ENCODE results near the gene SCT. TPM values are rescaled to one million over a fixed set of nuclear protein-coding genes. Genes with fewer than 3 reads are reported as not detected.

SCT gene
- total RNA-seq, 1 experiment from 2014 or later, result not detected

DNA sequence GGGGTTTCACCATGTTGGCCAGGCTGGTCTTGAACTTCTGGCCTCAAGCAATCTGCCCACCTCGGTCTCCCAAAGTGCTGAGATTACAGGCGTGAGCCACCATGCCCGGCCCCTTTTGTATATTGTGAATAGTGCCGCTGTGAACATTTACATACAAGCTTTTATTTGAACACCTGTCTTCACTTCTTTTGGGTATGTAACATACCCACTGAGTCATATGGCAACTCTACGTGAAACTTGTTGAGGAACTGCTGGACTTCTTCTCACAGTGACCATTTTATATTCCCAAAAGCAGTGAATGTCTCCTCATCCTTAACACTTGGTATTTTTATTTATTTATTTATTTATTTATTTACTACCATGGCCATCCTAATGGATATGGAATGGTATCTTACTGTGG, 3.9 kb upstream of the SCT start:
- TF ChIP-seq, protein P1, sequence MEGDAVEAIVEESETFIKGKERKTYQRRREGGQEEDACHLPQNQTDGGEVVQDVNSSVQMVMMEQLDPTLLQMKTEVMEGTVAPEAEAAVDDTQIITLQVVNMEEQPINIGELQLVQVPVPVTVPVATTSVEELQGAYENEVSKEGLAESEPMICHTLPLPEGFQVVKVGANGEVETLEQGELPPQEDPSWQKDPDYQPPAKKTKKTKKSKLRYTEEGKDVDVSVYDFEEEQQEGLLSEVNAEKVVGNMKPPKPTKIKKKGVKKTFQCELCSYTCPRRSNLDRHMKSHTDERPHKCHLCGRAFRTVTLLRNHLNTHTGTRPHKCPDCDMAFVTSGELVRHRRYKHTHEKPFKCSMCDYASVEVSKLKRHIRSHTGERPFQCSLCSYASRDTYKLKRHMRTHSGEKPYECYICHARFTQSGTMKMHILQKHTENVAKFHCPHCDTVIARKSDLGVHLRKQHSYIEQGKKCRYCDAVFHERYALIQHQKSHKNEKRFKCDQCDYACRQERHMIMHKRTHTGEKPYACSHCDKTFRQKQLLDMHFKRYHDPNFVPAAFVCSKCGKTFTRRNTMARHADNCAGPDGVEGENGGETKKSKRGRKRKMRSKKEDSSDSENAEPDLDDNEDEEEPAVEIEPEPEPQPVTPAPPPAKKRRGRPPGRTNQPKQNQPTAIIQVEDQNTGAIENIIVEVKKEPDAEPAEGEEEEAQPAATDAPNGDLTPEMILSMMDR (IDR thresholded peaks at IDR 0.05; ENCODE audit: unreplicated experiment), result no peak
- intact Hi-C loops (cut with micrococcal nuclease; ENCODE audit: unreplicated experiment), result no loop called here
- CTCF ChIA-PET, result no interaction called here

DNA sequence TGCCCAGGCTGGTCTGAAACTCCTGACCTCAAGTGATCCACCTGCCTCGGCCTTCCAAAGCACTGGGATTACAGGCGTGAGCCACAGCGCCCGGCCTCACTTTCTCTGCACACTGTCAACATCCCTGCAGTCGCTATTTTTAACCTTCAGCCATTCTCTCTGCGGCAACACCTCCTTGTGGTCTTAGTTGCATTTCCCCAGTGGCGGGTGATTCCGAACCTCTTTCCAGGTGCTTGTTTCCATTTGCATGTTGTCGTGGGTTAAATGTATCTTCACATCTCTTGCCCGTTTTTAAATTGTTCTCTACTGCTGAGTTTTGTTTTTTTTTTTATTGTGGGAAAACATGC, 2.2 kb upstream of the SCT start:
- CTCF ChIA-PET, result no interaction called here
- TF ChIP-seq, protein P1 (IDR thresholded peaks at IDR 0.05; ENCODE audit: unreplicated experiment), result no peak
- Mint-ChIP-seq H3K36me3 (ENCODE audit: insufficient read depth, unreplicated experiment) (peaks cover 19% of the 10 kb centered on the region), H3K27me3 (ENCODE audit: unreplicated experiment) (no peaks in the 10 kb centered on the region), H3K27ac (ENCODE audit: unreplicated experiment) (no peak overlapping the region), H3K9me3 (ENCODE audit: low read depth, unreplicated experiment) (peaks cover 4% of the 10 kb centered on the region), H3K4me3 (ENCODE audit: low read depth, unreplicated experiment) (no peak overlapping the region), H3K4me1 (ENCODE audit: low read depth, unreplicated experiment) (no peaks in the 10 kb centered on the region)
- no TSS peak for BruUV-seq (replicated peaks)
- intact Hi-C loops (cut with micrococcal nuclease; ENCODE audit: unreplicated experiment), result no loop called here
- no peak for DNase-seq

More for the DNA sequence above, 3.9 kb upstream of the SCT start:
- H3K9me3 Mint-ChIP-seq (ENCODE audit: low read depth, unreplicated experiment), result peaks cover 4% of the 10 kb centered on the region
- H3K36me3 Mint-ChIP-seq (ENCODE audit: insufficient read depth, unreplicated experiment), result peaks cover 15% of the 10 kb centered on the region
- H3K27me3 Mint-ChIP-seq (ENCODE audit: unreplicated experiment), result no peaks in the 10 kb centered on the region
- no peak for DNase-seq
- no TSS peak for BruUV-seq (replicated peaks)
- H3K27ac Mint-ChIP-seq (ENCODE audit: unreplicated experiment), result no peak overlapping the region
- H3K4me1 Mint-ChIP-seq (ENCODE audit: low read depth, unreplicated experiment), result no peaks in the 10 kb centered on the region
- H3K4me3 Mint-ChIP-seq (ENCODE audit: low read depth, unreplicated experiment), result no peak overlapping the region

DNA sequence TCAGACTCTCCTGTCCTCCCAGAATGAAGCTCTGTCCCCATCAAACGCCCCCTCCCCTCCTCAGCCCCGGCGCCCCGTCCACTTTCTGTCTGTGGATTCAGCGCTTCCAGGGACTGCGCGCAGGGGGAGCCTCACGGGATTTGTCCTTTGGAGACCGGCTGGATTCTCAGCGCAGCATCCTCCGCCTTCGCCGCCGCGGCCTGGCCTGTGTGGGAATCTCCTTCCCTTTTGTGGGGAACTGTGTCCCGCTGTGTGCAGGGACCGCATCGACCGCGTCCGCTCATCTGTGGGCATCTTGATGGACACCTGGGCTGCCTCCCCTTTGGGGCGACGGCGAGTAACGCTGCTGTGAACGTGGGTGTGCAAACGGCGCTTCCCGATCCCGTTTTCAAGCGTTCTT, 1.1 kb upstream of the SCT start:
- H3K27me3 Mint-ChIP-seq (ENCODE audit: unreplicated experiment), result no peaks in the 10 kb centered on the region
- no peak for DNase-seq
- intact Hi-C loops (cut with micrococcal nuclease; ENCODE audit: unreplicated experiment), result no loop called here
- H3K4me1 Mint-ChIP-seq (ENCODE audit: low read depth, unreplicated experiment), result peaks cover 9% of the 10 kb centered on the region
- no peak overlapping the region for H3K4me3 Mint-ChIP-seq (ENCODE audit: low read depth, unreplicated experiment)
- H3K36me3 Mint-ChIP-seq (ENCODE audit: insufficient read depth, unreplicated experiment), result peaks cover 30% of the 10 kb centered on the region
- TF ChIP-seq, protein P1 (IDR thresholded peaks at IDR 0.05; ENCODE audit: unreplicated experiment), result no peak
- BruUV-seq (replicated peaks), result no TSS peak
- peaks cover 4% of the 10 kb centered on the region for H3K9me3 Mint-ChIP-seq (ENCODE audit: low read depth, unreplicated experiment)
- H3K27ac Mint-ChIP-seq (ENCODE audit: unreplicated experiment), result no peak overlapping the region
- CTCF ChIA-PET, result no interaction called here

DNA sequence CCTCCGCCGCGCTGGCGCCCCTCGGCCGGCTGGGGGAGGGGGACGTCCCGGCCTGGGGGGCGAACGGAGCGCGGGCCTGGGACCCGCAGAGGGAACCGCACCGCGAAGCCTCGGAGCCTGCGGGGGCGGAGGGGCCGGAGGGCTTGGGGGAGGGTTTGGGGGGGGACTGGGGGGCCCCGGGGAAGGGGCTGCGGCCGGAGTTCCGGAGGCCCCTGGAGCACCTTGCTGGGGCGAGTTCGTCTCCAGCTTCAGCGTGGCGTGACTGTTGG, 261 bp upstream of the SCT start:
- TF ChIP-seq, protein P1 (IDR thresholded peaks at IDR 0.05; ENCODE audit: unreplicated experiment), result no peak
- peaks cover 10% of the 10 kb centered on the region for H3K4me1 Mint-ChIP-seq (ENCODE audit: low read depth, unreplicated experiment)
- H3K4me3 Mint-ChIP-seq (ENCODE audit: low read depth, unreplicated experiment), result no peak overlapping the region
- DNase-seq, result no peak
- H3K27ac Mint-ChIP-seq (ENCODE audit: unreplicated experiment), result no peak overlapping the region
- H3K27me3 Mint-ChIP-seq (ENCODE audit: unreplicated experiment), result no peaks in the 10 kb centered on the region
- peaks cover 31% of the 10 kb centered on the region for H3K36me3 Mint-ChIP-seq (ENCODE audit: insufficient read depth, unreplicated experiment)
- H3K9me3 Mint-ChIP-seq (ENCODE audit: low read depth, unreplicated experiment), result peaks cover 4% of the 10 kb centered on the region
- no TSS peak for BruUV-seq (replicated peaks)
- intact Hi-C loops (cut with micrococcal nuclease; ENCODE audit: unreplicated experiment), result no loop called here
- CTCF ChIA-PET, result no interaction called here

Measured in Calu3 (cell line).